ENCODE data around the gene LZTS2.

Gene LZTS2

DNA sequence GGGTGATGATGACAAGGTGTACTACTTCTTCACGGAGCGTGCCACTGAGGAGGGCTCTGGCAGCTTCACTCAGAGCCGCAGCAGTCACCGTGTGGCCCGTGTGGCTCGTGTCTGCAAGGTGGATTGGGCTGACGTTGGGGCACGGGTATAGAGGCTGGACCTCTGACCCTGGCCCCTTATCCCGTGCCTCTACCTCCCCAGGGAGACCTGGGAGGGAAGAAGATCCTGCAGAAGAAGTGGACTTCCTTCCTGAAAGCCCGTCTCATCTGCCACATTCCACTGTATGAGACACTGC lies 20.8 kb upstream of the LZTS2 start:
- DNase-seq (ENCODE audit: low read depth in 2 of 2, low spot score in 1 of 2), result no peak

DNA sequence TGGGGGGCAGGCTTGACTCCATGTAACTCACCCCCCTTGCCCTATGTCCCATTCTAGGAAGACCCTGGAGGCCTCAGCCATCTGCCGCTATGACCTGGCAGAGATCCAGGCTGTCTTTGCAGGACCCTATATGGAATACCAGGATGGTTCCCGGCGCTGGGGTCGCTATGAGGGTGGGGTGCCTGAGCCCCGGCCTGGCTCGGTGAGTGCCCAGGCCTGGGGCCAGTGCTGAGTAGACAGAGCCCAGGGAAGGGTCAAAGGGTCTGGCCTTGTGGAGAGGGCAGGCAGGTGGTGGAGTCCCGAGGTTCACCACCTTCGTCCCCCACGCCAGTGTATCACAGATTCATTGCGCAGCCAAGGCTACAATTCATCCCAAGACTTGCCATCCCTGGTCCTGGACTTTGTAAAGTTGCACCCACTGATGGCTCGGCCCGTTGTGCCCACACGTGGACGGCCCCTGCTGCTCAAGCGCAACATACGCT lies 19.8 kb upstream of the LZTS2 start:
- DNase-seq (ENCODE audit: low read depth in 2 of 2, low spot score in 1 of 2), result no peak

DNA sequence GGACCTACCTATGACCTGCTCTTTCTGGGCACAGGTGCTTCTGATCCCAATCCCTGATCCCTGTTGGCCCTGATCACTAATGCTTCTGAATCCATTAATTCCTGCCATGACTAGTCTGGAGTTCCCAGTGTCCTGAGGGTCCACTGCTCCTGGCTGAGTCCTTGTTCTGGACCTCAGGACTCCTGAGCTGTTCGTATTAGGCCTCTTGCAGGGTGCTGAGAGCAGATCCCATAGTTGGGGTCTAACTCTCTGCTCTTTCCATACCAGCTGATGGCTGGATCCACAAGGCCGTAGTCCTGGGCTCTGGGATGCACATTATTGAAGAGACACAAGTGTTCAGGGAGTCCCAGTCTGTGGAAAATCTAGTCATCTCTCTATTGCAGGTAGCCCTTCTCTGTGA lies 19.3 kb upstream of the LZTS2 start:
- DNase-seq (ENCODE audit: low read depth in 2 of 2, low spot score in 1 of 2), result no peak

DNA sequence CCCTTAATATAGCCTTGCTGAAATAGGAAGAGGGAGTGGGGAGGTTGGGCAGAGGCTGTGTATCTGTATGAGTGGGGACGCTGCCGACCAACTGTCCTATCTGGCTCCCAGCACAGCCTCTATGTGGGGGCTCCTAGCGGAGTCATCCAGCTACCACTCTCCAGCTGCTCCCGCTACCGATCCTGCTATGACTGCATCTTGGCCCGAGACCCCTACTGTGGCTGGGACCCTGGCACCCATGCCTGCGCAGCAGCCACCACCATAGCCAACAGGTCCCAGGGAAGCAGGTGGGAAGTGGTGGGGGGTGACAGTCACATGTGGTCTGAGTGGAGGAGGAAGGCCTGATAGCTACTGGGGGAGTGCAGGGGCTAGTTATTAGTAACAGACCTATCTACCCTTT lies 18.9 kb upstream of the LZTS2 start:
- no peak for DNase-seq (ENCODE audit: low read depth in 2 of 2, low spot score in 1 of 2)

DNA sequence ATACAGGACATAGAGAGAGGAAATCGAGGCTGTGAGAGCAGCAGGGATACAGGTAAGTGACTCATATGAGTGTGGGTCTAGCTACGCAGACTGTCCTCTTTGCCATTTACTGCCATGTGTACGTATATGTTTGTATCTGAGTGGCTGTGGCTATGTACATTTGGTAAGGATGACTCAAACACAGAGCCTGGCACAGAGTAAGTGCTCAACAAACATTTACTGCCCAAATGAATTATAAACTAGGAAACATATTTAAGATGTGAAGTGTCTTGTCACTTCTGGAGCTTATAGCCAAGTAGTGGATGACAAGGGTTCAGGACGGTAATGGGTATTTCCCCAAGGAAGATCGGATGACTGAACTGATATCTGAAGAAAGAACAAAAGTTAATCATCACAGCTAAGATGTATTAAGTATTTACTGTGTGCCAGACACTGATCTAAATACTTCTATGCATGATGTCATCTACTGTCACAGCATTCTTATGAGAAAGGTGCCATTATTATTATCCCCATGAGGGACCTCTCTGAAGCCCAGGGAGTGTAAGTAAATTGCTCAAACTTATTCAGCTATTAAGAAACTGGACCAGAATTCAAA lies 18.3 kb upstream of the LZTS2 start:
- DNase-seq (ENCODE audit: low read depth in 2 of 2, low spot score in 1 of 2), result no peak

DNA sequence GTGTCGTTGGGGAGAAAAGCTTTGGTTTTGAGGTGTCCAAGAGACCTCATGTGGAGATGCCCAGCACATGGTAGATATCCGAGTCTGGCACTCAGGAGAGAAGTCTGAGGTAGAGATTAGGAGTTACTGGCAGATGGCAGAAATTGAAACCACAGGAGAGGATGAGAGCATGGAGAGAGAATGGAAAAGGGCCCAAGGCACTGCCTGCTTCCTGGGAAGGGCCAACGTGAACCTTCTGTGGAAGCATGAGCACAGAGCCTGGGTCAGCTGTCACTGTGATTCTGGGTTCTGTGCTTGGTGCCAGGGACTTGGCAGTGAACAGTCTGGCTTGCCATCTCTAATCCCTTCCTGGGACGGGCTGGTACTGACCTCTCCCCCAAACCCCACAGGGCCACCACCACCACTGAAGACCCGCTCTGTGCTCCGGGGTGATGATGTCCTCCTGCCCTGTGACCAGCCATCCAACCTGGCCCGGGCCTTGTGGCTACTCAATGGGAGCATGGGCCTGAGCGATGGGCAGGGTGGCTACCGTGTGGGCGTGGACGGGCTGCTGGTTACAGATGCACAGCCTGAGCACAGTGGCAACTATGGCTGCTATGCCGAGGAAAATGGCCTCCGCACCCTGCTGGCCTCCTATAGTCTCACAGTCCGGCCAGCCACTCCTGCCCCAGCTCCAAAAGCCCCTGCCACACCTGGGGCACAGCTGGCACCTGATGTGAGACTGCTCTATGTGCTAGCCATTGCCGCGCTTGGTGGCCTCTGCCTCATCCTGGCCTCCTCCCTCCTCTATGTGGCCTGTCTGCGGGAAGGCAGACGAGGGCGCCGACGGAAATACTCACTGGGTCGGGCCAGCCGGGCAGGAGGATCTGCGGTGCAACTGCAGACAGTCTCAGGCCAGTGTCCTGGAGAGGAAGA lies 16.4 kb upstream of the LZTS2 start:
- no peak for DNase-seq (ENCODE audit: low read depth in 2 of 2, low spot score in 1 of 2)

DNA sequence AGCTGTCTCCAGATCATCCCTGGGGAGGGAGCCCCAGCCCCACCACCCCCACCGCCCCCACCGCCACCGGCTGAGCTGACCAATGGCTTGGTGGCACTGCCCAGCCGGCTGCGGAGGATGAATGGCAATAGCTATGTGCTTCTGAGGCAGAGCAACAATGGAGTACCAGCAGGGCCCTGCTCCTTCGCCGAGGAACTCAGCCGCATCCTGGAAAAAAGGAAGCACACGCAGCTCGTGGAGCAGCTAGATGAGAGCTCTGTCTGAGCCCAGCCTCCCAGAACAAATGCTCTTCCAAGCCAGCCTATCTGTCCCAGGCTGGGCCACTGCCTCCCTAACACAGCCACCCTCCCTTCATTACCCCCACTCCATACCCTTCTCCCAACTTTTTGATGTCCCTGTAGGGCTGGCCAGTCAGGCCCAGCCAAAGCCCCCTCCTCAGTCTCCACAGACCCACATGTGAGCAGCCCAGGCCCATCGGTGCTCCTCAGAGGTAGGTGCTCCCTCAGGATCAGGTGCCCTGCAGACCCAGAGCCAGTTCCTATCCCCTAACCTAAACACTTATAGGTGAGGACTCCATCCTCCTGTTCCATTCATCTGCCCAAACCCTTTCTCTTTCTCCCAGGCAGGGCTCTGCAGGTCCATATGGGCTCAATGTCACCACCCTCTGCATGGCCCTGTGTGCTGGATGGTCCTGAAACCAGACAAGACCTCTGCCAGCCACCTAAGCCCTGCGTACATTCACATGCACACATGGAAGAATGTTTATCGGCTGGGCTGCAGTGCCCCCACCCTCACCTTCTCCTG lies 15.5 kb upstream of the LZTS2 start:
- no peak for DNase-seq (ENCODE audit: low read depth in 2 of 2, low spot score in 1 of 2)

DNA sequence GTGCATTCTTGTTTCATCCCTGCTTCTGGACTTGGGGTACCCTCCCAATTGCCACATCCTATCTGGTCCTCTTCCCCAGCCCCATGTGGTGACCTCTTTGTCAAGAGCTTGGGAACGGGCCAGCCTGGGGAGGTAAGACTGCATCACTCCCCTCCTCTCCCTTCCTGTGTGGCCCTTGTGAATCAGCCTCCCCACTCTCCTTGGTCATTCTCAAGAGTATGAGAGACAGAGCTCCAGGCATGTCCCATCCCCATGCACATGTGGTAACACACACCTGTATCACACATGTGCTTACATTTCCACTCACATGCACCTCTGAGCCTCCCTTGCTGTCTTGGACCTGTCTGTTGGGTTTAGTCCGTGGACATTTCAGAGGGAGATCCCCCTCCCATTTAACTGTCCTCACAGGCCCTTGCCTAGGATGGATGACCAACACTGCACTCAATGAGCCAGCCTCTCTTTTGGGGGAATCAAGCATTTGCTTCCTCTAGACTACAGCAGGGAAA lies 14.9 kb upstream of the LZTS2 start:
- no peak for DNase-seq (ENCODE audit: low read depth in 2 of 2, low spot score in 1 of 2)

DNA sequence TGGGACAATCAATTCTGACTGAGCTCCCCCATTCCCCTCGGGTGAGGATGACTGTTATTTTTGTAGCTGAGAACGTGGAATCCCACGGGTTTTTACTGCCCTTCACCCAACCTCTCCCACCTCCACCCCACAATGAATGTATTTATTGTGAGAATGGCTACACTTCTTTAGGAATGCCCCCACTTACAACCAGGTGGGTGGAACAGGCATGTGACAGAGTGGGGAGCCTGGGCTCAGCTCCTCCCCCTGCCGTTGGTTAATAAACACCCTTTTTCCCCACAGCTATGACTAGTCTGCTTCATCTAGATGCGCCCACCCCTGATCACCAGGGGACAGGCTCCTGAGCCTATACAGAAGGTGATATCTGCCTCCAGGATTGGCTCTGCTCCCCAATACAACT lies 14.3 kb upstream of the LZTS2 start:
- no peak for DNase-seq (ENCODE audit: low read depth in 2 of 2, low spot score in 1 of 2)

DNA sequence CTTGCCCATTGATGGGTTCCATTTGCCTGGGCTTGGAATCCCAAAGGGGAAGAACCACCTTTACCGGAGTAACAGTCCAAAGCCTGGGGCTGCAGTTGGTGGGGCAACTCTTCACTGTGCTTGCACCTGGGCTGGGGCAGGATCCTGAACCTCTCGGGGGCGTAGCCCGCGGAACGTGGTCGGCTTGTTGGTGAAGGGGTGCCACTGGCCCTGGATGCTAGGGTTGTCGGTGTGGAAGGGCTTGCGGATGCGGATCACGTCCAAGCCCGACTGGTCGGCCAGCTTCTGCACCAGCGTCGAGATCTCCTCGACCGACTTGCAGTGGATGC lies 13.0 kb upstream of the LZTS2 start:
- no peak for DNase-seq (ENCODE audit: low read depth in 2 of 2, low spot score in 1 of 2)

DNA sequence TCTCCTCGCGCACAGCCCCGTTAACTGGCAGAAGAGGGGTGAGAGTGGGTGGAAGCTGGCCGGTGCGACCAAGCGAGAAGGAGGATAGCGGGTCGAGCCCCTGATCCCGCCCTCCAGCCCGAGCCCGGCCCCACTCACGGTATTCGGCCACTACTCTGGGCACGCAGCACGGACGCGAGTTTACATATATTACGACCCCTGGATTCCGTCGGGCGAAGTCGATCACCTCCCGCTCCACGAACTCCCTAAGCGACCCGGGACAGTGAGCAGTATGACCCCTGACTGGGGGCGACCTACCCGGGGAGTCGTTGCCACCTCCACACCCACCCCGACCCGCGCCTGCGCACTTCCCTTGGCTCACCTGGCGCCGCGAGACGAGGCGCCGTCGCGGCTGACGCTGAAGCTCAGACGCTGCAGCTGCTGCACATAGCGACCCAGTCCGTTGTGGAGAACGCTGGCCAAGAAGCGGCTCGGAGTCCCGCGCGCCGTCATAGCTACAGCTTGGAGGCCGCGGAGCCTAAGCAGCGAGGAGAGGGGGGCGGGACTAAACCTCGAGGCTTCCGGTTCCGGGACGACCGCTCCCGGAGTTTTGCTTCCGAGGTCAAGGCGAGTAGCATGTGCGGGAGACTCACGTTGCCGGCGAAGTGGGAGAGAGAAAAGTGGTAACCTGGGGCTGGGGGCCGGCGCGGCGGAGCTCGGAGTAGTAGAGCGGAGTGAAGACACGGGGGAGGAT lies 12.5 kb upstream of the LZTS2 start, which contains the start of the genes MRPL43 and TWNK:
TSS of gene MRPL43 (minus strand) at position 546 of the 733 bp plus-strand sequence. CDS start at position 492, 54 bp downstream.
TSS of gene TWNK (plus strand) at position 592 of the 733 bp plus-strand sequence. CDS start 668 bp downstream, outside the sequence.
- DNase-seq (ENCODE audit: low read depth in 2 of 2, low spot score in 1 of 2), result peak; percentile 67 to 71

DNA sequence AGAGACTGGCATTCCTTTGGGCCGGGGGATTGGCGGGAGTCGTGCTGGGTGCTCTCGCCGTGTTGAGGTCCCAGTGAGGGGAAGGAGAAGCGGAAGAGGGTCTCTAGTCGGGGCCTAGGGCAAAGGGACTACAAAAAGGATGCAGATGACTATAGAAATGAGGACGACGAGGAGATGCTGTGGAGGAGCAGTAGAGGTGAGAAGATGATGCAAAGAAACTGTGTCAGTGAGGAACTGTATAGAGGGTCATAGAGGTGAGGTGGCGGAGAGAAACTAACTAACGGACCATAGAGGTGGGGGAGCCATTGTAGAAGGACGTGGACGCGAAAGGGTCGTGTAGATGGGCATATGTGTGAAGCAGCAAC lies 11.9 kb upstream of the LZTS2 start:
- no peak for DNase-seq (ENCODE audit: low read depth in 2 of 2, low spot score in 1 of 2)

DNA sequence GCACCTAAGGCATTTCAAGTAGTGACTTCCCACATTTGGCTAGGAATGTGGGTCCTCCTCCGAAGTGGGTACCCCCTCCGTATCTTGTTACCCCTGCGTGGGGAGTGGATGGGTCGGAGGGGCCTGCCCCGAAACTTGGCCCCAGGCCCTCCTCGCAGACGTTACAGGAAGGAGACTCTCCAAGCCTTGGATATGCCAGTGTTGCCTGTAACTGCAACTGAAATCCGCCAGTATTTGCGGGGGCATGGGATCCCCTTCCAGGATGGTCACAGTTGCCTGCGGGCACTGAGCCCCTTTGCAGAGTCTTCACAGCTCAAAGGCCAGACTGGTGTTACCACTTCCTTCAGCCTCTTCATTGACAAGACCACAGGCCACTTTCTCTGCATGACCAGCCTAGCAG lies 11.4 kb upstream of the LZTS2 start:
- DNase-seq (ENCODE audit: low read depth in 2 of 2, low spot score in 1 of 2), result no peak

DNA sequence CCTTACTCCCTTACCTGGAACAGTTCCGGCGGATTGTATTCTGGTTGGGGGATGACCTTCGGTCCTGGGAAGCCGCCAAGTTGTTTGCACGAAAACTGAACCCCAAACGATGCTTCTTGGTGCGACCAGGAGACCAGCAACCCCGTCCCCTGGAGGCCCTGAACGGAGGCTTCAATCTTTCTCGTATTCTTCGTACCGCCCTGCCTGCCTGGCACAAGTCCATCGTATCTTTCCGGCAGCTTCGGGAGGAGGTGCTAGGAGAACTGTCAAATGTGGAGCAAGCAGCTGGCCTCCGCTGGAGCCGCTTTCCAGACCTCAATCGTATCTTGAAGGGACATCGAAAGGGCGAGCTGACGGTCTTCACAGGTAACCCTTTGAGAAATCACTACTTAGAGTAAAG lies 10.5 kb upstream of the LZTS2 start:
- no peak for DNase-seq (ENCODE audit: low read depth in 2 of 2, low spot score in 1 of 2)

DNA sequence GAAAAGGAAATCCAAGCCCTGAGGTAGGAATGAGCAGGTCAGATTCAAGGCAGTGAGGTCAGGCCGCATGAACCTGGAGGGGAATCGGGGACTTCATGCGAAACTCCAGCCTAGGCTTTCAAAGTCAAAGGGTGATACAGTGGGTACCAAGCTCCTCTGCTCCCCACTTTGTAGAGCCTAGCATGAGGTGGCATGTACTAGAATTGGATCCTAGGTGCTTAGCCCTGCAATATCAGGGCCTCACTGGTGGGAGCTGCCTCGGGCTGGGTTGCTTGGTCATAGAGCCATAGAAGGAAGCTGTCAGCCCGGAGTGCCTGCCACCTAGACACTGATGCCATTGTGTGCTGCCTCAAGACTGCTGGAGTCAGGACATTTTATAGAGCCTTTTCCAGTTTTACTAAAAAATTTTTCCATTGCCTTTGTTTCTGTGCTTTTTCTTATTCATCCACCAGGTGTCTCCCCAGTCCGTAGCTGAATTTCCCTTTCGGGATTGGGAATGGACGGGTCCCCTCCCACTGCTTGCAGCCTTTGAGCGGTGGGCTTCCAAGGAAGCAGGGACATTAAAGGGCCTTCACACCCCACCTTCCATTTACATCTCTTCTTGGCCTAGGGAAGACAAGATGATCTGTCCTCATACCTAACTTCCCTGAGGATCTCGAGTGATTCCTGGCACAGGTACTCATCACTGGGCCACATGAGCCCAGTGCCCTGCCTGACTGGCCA lies 5.5 kb upstream of the LZTS2 start:
- DNase-seq (ENCODE audit: low read depth in 2 of 2, low spot score in 1 of 2), result no peak

DNA sequence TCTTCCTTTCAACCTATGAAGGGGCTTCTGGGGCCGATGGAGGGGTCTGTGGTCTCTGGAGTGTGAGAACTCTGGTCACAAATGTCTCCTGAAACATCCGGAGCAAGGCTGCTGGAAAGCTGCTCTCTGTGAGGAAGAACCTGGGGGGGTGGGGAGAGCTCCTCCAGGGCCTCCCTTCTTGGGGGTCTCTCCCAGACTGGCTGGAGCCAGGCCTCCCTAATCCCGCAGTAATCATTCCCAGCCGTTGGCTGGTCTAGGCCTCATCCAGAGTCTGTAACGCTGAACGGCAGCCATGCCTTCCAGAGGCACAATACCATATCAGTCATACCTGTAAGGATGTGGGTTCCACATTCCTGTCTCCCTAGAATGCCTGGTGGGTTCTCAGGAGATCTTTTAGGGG lies 4.4 kb upstream of the LZTS2 start:
- DNase-seq (ENCODE audit: low read depth in 2 of 2, low spot score in 1 of 2), result no peak

DNA sequence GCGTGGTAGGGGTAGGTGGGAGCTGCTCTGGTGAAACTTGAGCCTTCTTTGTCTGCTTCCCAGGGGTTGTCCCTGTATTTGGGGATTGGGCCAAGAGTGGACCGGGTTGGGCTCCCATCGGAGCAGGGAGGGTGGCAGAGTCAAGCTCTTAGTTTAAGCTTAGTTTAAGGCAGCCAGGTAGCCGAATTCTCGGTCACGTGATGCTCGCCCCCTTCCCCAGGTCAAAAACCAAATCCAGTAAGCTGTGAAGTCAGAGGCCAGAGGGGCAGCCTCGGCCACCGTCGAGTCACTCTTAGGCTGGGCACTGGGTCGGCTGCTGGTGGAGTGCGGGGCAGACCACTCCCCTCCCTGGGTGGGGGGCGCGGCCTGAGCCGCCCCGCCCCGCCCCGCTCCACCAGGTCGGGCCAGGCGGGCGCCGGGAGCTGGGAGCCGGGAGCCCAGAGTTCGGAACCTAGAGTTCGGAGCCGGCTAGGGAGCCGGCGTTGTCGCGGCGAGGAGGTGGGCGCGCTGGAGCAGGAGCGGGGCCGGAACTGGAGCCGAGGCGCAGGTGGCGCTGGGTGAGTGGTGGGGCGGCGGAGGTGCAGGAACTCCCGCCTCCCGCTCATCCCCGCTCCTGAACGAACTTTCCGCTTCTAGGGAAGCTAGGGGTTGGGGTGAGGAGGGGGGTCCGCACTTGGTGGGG lies 2.8 kb upstream of the LZTS2 start:
- no peak for DNase-seq (ENCODE audit: low read depth in 2 of 2, low spot score in 1 of 2)

DNA sequence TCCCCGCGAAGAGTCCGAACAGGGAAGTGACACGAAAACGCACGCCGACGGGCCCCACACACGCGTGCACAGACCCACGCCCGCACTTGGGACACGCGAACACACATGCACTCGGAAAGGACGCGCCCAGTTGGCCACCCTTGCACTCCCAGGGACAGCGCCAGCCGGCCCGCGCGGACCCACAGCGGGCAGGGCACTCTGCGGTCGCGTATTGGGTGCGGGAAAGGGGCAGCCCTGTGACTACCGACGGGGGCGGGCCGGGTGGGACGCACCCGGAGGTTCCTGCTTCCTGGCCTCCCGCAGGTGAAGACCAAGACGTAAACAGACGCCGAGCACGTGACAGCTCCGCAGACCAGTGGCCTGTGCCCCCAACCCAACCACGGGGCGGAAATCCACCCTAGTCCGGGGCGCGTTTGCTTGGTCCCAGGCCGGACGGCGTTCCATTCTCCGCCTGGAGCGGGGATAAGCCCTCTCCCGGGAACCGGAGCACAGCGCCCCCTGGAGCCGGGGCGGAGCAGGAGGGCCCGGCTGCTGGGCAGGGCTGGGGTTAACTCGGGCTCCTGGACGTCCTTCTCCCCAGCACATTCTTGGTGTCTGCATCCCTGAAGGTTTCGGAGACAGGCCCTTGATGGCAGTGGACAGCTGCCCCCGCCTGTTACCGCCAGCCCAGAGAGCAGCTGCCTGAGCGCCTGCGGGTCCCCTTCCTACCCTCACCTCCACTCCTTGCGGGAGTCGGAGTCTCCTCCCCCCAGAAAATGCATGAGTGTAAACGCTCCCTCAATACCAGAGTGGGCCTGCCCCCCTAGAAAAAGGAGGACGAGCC lies 2.0 kb upstream of the LZTS2 start:
- DNase-seq (ENCODE audit: low read depth in 2 of 2, low spot score in 1 of 2), result peak; percentile 29 to 48
